NCI-H1105 treated with DMSO at 0.1 percent for 48 hours (cell line): ENCODE data around the gene MRPL43.
"Not testable (repeated sequence)": the region's sequence is repeated elsewhere in the genome, so short reads cannot be mapped to it uniquely, and the experiment has no call there.

Experiments
- DNase-seq: peaks from one replicate; lab custom pipeline; 2025; lab: John Stamatoyannopoulos, UW

The MRPL43 gene

GRCh38 chr10:100986952-100987684, at the start of gene MRPL43, which contains the start of gene TWNK:
TSS of gene MRPL43 (minus strand) at chr10:100987497. CDS start at chr10:100987443, 54 bp downstream.
TSS of gene TWNK (plus strand) at chr10:100987543. CDS start at chr10:100988211, 668 bp downstream.
- peak; percentile 34 for DNase-seq

GRCh38 chr10:101036726-101037125, 49.4 kb upstream of the MRPL43 start:
- no peak for DNase-seq

DNA sequence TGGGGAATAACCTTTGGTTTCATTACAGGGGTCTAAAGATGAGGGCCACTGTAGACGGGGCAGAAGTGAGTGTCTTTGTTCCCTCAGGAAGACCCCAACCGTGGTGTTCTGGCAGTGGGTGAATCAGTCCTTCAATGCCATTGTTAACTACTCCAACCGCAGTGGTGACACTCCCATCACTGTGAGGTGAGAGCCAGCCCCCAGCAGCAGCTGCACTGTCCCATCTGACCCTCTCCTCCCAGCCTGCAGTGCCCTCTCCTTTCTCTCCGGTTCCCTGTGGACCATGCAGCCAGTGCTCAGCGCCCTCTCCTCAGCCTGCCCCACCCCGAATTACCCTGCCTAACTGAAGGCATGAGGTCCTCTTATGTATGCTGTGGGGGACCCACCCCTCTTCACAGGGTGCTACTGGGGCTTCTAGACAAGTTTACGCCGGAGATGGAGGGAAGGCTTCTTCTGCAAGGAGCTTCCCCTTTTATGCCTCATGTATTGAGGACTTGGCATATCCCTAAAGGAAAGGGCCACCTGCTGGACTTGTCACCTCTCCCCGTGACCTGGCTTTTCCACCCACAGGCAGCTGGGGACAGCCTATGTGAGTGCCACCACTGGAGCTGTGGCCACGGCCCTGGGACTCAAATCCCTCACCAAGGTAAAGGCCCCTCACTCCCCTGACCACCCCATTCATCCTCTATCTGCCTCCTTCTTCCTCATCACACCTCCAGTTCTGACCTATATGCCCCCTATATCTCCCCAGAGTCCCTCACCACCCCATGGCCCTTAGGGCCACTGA, 48.8 kb upstream of the MRPL43 start:
- DNase-seq = no peak

DNA sequence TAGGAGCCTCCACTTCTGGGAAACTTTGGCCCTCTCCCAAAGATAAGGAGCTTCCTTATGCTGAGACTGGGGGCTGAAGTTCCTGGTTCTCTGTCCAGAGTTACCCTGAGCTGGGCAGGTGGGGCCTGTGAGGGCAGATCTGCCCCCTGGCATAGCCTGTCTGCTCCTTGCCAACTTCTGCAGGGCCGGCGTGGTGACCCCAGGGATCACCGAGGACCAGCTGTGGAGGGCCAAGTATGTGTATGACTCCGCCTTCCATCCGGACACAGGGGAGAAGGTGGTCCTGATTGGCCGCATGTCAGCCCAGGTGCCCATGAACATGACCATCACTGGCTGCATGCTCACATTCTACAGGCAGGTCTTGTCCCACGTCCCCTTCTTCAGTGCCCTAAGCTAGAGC, 48.0 kb upstream of the MRPL43 start:
- no peak for DNase-seq

DNA sequence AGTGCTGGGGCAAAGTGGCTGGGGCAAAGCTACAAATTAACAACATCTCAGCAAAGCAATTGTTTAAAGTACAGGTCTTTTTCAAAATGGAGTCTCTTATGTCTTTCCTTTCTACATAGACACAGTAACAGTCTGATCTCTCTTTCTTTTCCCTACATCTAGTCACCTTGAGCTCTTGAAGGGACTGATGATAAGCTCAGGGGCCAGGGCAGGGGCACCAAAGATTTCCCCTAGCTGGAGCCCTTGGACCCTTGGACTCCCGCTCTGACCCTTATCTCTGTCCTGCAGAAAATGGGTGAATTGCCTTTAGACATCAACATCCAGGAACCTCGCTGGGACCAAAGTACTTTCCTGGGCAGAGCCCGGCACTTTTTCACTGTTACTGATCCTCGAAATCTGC, 47.1 kb upstream of the MRPL43 start:
- not testable (repeated sequence) for DNase-seq

DNA sequence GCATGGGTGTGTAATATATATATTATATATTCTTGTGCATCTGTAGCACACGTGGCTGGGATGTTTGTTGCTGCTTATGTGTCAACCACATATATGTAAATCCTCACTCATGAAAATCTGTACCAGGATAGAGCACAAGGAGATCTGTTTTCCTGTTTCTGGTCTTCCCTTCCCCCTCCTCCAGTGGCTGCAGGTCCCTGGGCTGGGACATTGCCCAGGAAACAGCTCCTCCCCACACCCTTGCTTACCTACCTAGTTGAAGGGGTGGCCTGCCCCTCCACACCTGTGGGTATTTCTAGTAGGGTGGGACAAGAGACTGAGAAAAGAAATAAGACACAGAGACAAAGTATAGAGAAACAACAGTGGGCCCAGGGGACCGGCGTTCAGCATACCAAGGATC, 46.0 kb upstream of the MRPL43 start:
- no peak for DNase-seq

DNA sequence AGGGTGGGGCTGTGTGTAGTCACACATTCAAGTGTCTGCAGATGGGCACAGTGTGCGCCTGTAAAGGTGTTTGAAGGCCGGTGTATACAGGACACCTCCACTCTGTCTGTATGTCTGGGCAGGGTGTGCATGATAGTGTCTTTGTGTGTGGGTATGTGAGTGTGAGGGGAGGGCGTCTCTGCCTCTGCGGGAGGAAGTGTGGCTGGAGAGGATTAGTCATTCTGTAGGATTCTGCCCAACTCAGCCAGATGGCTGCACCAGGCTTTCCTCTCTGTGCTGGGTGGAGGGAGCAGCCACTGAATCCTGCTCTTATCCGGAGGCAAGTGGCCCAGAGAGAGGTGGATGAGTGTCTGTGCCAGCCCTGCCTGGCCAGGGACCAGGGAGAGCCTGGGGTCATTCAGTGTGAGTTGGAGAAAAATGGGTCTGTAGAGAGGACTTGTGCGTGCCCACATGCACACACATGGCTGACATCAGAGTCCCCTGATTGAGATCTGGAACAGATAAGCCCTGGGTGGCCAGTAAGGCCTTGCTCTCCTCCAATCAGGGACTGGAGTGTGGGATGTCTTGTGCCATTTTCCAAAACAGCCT, 45.4 kb upstream of the MRPL43 start:
- no peak for DNase-seq

DNA sequence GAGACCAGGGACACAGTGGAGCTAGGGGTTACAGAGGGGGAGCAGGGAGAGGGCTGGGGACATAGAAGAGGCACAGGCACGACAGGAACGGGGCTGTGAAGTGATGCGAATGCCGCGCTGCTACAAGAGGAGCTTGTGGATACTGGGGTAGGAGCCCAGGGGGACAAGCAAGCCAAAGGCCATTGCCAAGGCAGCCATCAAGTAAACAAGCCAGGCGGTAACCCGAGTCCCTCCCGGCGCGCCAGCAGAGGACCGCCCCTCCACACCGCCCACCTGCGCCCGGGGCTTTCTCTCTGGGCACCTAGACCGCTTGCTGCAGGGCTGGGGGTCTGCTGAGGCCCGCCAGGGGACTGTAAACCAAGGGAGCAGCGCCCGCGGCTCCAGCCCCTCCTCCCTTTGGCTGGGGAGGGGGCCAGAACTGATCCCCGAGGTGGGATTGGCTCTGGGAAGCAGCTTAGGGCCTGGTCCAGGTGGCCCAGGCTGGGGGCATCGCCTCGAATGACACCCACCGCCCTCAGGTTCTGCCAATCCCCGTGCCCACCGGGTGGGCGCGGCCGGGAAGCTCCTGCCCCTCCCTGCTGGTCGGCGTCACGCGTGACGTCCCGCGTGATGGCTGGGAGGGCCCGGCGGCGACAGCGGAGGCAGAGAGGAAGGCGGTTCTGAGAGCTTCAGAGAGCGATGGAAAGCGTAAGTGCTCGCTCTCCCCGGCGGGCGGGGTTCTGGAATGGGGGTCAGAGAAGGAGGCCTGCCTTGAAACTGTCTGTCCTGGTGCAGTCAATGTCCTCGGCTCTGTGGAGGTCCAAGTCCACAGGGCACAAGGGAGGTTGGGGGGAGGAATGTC, 44.7 kb upstream of the MRPL43 start:
- peak; percentile 37 for DNase-seq

DNA sequence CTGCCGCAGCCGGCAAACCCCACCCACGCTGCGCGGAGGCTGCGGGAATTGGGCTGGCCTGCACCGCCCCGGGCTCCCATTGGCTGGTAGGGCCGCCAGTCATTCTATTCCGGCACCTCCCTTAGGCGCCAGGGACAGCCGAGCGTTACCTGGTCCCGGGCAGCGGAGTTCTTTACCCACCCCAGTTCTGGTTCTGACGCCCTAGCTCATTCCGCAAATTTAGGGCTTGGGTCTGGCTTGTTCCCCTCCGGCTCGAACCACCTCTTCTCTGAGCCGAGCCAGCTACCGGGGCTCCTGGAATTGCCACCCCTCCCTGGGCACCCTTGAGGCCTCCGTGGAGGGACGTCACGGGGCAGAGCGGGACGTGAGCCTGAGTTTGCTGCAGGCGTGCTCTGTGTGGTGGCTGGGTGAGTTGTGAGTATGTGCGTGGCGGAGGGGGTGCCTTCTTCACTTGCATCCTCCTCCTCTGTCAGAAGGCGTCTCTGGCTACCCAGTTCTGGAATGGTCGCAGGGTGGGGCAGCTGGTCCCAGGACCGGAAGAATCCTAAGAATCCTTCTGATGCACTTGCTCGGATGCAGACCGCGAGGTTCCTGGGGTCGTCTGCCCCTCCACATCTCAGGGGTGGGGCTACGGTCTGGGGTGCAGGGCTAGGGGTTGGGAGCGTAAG, 44.0 kb upstream of the MRPL43 start, which contains the start of the genes PDZD7 and SFXN3:
PDZD7 (minus strand) TSS at position 2 of the 668 bp plus-strand sequence. CDS start 910 bp downstream, outside the sequence.
SFXN3 (plus strand) TSS at position 107 of the 668 bp plus-strand sequence. CDS start 3,461 bp downstream, outside the sequence.
- peak; percentile 74 for DNase-seq

DNA sequence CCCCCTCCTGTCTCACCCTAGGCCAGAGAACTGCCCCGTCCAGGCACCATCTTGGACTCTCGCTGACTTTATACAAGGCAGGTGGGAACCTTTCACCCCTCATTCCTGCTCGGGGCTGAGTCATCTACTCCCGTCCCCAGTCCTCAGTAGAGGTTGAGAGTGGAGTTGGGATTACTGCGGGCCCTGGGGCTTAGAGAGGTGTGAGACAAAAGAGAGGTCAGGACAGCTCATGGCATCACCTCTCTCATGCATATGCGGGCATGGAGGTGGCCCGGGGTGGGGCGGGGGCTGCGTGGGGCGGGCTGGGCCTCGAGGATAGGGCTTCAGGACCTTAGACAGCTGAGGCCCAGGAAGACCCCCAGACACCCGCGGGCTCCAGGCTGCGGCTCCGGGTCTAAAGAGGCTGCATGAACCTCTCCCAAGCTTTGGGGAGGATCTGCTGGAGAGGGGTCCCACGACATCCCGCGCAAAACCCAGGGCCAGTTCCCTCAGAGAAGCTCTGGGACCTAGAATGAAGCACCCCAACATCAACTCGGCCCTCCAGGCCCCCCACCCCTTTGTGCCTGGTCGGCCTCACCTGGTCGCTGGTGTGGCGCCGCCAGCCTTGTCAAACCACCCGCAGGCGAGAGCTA, 43.3 kb upstream of the MRPL43 start:
- no peak for DNase-seq

GRCh38 chr10:101029520-101030295, 42.4 kb upstream of the MRPL43 start:
- DNase-seq = no peak

DNA sequence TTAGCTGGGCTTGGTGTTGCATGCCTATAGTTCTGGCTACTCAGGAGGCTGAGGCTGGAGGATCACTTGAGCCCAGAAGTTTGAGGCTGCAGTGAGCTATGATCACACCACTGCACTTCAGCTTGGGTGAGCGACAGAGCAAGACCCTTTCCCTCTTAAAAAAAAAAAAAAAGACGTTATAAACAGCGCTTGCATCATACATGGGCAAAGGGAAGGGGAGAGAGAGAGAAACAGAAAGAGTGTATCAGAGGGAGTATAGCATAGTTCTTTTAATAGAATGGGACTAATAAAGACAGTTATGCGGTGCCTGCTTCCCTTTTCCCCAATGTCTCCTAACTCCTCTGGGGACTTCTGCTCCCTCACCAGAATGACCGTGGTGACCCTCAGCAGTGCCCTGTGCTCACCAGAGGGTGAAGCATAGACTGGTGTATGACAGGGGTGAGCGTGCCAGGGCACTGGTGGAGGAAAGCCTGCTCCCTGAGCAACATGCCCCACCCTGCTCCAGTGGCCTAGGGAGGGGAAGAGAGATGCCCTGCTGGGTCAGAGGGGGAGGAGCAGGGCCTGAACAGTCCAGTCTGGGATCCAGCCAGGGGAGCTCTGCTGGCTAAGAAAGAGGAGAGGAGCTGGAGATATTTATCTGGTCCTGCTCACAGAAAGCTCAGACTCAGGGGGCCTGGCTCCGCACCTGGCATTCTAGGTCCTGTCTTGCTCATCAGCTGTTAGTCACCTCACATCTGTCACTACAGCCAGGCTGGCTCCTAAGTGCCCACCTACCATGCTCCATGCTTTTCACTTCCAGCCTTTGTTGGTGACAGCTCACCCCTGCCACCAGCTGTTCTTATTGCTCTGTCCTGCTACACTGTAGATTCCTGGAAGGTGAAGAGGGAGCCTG, 41.4 kb upstream of the MRPL43 start:
- DNase-seq = no peak

- no peak for DNase-seq
Observed at GRCh38 chr10:101027106-101027720, 39.9 kb upstream of the MRPL43 start.

DNA sequence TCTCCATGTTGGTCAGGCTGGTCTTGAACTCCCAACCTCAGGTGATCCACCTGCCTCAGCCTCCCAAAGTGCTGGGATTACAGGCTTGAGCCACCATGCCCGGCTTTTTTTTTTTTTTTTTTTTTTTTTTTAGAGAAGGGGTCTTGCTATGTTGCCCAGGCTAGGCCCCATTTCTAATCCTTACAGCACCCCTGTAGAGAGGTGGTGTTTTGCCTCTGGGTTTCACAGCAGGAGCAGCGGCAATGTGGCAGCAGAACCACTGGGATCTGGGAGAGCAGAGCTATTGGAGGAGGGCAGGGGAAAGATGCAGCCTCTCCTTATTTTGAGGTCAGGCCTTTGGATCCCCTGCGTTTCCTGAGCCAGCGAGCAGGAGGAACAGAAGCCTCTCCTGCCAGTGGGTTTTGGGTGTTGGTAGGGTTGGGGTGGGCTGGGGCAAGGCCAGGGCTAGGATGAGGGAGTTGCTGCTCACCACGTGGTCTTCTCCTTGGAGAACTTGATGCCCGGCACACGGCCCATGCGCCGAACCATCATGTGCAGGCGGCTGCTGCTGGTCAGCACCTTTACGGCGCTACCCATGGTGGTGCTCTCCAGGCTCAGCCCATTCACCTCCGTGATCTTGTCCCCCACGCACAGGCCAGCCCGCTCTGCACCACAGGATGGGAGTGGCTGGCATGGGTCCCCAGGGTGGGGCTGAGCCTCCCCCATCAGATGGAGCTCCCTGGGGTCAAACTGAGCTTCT, 35.8 kb upstream of the MRPL43 start:
- DNase-seq = no peak

DNA sequence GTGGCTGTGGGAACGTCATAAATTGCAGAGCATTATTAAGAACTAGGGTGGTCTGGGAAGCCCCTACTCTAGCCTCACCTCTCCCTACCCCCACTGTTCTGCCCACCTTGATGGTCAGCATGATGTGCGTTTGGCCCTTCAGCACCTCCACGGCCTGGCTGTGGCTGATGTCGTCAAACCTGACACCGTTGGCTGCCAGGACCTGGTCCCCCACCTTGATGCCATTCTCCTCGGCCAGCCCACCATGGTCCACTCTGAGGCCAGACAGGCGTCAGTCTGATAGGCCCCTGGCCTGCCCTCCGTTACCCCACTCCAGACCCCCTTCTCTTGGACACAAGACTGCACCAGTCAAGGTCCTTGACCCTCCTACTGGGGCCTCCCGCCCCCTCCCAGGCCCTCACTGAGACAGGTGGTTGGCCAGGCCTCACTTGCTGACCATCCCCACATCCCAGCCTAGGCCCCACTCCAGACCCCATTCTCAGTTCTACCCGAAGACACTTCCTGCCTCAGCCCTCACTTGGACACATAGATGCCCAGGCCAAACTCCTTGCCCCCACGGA, 34.5 kb upstream of the MRPL43 start:
- DNase-seq = no peak

- no peak for DNase-seq
Observed at GRCh38 chr10:101021239-101021638, 33.9 kb upstream of the MRPL43 start.

- DNase-seq = no peak
Observed at GRCh38 chr10:101020427-101021075, 33.3 kb upstream of the MRPL43 start.
